Fibroblast of lung (primary cell): ENCODE measurements around the gene ZNF445.

Source experiments
- EZH2 ChIP-seq: IDR thresholded peaks from 2 replicates; pipeline ENCODE4 v1.5.1; 2012; ENCODE audit warnings: low read length, control low read depth, mild to moderate bottlenecking; ENCODE audit errors: missing control alignments
- TF ChIP-seq, protein P1 (sequence below), 2 donors: IDR thresholded peaks in 1 of 2; conservative IDR thresholded peaks in 1 of 2; 1 replicate in 1 of 2; 2 replicates in 1 of 2; pipeline ENCODE4 v1.5.1; 2011 to 2012; ENCODE audit warnings: low read length in 2 of 2, control low read depth in 1 of 2, inconsistent platforms in 1 of 2, low read depth in 1 of 2, mild to moderate bottlenecking in 1 of 2

DNA sequence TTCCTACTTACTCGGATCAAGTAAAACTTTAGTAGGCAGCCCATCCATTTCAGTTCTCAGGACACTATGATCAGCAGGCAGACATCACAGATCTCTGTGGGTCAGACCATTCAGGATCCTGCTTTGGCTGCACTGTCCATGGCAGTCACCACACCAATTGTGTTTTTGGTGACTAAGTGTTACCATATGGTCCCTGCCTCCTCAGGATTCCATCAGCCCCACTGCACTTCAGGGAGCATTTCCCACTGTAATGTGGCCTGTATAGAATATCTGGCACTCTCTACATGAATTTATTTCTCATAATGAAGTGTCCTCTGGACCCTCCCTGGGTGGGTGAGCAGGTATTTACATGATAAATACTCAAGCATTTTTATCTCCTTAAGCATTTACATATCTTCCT is 41.3 kb downstream of the ZNF445 start:
- no peak for TF ChIP-seq EZH2
- TF ChIP-seq, protein P1, sequence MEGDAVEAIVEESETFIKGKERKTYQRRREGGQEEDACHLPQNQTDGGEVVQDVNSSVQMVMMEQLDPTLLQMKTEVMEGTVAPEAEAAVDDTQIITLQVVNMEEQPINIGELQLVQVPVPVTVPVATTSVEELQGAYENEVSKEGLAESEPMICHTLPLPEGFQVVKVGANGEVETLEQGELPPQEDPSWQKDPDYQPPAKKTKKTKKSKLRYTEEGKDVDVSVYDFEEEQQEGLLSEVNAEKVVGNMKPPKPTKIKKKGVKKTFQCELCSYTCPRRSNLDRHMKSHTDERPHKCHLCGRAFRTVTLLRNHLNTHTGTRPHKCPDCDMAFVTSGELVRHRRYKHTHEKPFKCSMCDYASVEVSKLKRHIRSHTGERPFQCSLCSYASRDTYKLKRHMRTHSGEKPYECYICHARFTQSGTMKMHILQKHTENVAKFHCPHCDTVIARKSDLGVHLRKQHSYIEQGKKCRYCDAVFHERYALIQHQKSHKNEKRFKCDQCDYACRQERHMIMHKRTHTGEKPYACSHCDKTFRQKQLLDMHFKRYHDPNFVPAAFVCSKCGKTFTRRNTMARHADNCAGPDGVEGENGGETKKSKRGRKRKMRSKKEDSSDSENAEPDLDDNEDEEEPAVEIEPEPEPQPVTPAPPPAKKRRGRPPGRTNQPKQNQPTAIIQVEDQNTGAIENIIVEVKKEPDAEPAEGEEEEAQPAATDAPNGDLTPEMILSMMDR (conservative IDR thresholded peaks at IDR 0.05 in 1 of 2, IDR thresholded peaks at IDR 0.05 in 1 of 2; ENCODE audit: low read depth in 1 of 2, low read length in 2 of 2), result no peak
